Activated CD4-positive, alpha-beta T cell treated with anti-CD3 and anti-CD28 coated beads for 36 hours (primary cell): ENCODE results near the gene UCKL1. TPM values are rescaled to one million over a fixed set of nuclear protein-coding genes. Genes with fewer than 3 reads are reported as not detected.

Experiments
- ATAC-seq: fragments of 200-7000 bp; cut with Tn5 transposase; one replicate; pipeline ENCODE4 v1.10.0; 2021; ENCODE audit warnings: mild to moderate bottlenecking, moderate library complexity
- CTCF ChIA-PET: fragments of 350-600 bp; sonication (Branson Sonifier 250); formaldehyde crosslinking; loops from one replicate; lab custom pipeline; 2021; ENCODE audit warnings: antibody characterized with exemption; lab: Charles Lee
- POLR2A ChIA-PET: fragments of 350-600 bp; sonication (Branson Sonifier 250); formaldehyde crosslinking; loops from one replicate; lab custom pipeline; 2021; ENCODE audit warnings: antibody characterized with exemption, inconsistent platforms; lab: Charles Lee
- DNase-seq: peaks from one replicate; pipeline ENCODE4 v3.0.0-alpha.2; 2020
- H3K27ac Mint-ChIP-seq: one replicate; pipeline ENCODE4 v1.8.0; 2021; ENCODE audit warnings: mixed read lengths
- H3K27me3 Mint-ChIP-seq: one replicate; pipeline ENCODE4 v1.8.0; 2021; ENCODE audit warnings: mixed read lengths
- H3K36me3 Mint-ChIP-seq: one replicate; pipeline ENCODE4 v1.8.0; 2021; ENCODE audit warnings: low read depth, mixed read lengths
- H3K4me1 Mint-ChIP-seq: one replicate; pipeline ENCODE4 v1.8.0; 2021; ENCODE audit warnings: mixed read lengths
- H3K4me3 Mint-ChIP-seq: one replicate; pipeline ENCODE4 v1.8.0; 2021; ENCODE audit warnings: mild to moderate bottlenecking, moderate library complexity, mixed read lengths
- H3K9me3 Mint-ChIP-seq: one replicate; pipeline ENCODE4 v1.8.0; 2021; ENCODE audit warnings: low read depth, mixed read lengths
- intact Hi-C, 2 experiments: fragments of 100-400 bp; cut with DNase I in 1 of 2; cut with micrococcal nuclease in 1 of 2; formaldehyde crosslinking; loops; one replicate each; pipeline versions ENCODE4 v1.14.2 to v1.15.1; 2022 to 2024; cut with DNase I, micrococcal nuclease
- total RNA-seq, 2 experiments: library from RNA; stranded (reverse); gene quantifications; one replicate each; pipeline ENCODE4 v1.2.3, GENCODE V29; 2021

UCKL1 gene
- 10 to 100 TPM; 28.3 to 32.2 TPM for total RNA-seq

DNA sequence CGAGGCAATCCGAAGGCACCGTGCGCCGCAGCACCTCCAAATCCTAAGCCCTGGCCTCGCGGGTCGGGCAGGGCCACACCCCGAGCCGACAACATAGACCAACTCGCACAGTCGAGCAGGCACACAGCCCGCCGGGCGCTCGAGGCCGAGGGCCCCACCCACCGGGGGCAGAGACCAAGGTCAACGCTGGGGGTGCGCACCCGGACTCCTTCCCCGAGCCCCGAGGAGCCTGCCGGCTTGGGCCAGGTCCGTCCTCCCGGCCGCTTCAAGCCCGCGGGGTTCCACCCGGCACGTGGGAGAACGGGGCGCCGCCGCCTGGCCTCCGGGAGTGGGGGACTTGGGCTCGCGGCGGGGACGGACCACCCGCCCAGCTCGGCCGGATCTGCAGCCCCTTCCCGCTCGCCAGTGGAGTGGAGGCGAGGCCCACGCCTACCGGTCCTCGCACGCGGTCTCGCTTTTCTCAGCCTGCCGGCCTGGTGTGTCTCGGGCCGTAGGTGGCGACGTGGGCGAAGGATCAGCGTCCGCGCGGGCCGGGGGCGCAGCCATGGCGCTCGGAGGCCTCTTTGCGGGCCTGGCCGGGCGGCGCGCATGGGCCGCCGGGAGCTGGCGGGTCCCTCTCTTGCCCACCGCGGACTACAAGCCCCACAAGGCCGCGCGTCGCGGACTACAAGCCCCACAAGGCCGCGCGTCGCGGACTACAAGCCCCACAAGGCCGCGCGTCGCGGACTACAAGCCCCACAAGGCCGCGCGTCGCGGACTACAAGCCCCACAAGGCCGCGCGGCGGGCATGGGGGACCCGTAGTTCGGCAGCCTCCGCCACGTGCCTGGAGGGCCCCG, at the start of gene UCKL1:
Gene UCKL1, minus strand, starts transcription at position 590 of the 837 bp plus-strand sequence. Its CDS starts 44 bp downstream, at position 546.
- Mint-ChIP-seq H3K9me3 (no peaks in the 10 kb centered on the region), H3K27me3 (no peaks in the 10 kb centered on the region), H3K36me3 (peaks cover 2% of the 10 kb centered on the region), H3K27ac (peak within 1 kb of the TSS; percentile 89), H3K4me1 (peaks cover 37% of the 10 kb centered on the region), H3K4me3 (peak within 1 kb of the TSS; percentile 77)
- ATAC-seq: peak; percentile 78
- peak; percentile 95 for DNase-seq
- intact Hi-C loops: loop anchor here (1.0 to 5.0 kb wide), 10 partner anchors 15 to 436 kb away; partner anchors contain the start of genes PTK6 (in 2 of the 2), ARFRP1 (in 1 of the 2), GMEB2 (in 1 of the 2) and PPDPF (in 1 of the 2)
- ChIA-PET CTCF (interaction anchor here (0.7 to 2.0 kb wide), 6 partner anchors 16 to 128 kb away, joined by 3 to 6 read pairs (median 4); partner anchors contain the start of genes LKAAEAR1, PRPF6 and SAMD10), POLR2A (interaction anchor here (0.5 to 0.7 kb wide), 3 partner anchors 25 to 228 kb away, joined by 3 to 4 read pairs (median 4); partner anchors contain the start of gene PRPF6)

DNA sequence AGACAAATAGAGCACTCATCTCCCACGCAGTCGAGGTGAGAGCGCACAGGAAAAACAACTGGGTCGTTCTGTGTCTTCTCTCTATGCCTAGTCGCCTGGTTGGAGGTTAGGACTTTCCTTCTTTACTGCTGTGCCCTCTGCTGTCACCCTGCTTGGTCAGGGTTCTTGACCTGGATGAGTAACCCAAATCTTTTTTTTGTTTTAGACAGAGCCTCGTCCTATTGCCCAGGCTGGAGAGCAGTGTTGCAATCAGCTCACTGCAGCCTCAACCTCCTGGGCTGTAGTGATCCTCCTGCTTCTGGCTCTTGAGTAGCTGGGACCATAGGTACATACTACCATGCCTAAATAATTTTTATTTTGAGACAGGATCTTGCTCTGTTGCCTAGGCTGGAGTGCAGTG, 49.2 kb upstream of the UCKL1 start:
- ChIA-PET CTCF (no interaction called here), POLR2A (no interaction called here)
- peaks cover 69% of the 10 kb centered on the region for H3K36me3 Mint-ChIP-seq
- peaks cover 8% of the 10 kb centered on the region for H3K9me3 Mint-ChIP-seq
- H3K4me1 Mint-ChIP-seq: peaks cover 6% of the 10 kb centered on the region
- no peak for ATAC-seq
- no peaks in the 10 kb centered on the region for H3K27me3 Mint-ChIP-seq
- DNase-seq: no peak
- intact Hi-C loops: no loop called here
- H3K27ac Mint-ChIP-seq: no peak overlapping the region
- no peak overlapping the region for H3K4me3 Mint-ChIP-seq

DNA sequence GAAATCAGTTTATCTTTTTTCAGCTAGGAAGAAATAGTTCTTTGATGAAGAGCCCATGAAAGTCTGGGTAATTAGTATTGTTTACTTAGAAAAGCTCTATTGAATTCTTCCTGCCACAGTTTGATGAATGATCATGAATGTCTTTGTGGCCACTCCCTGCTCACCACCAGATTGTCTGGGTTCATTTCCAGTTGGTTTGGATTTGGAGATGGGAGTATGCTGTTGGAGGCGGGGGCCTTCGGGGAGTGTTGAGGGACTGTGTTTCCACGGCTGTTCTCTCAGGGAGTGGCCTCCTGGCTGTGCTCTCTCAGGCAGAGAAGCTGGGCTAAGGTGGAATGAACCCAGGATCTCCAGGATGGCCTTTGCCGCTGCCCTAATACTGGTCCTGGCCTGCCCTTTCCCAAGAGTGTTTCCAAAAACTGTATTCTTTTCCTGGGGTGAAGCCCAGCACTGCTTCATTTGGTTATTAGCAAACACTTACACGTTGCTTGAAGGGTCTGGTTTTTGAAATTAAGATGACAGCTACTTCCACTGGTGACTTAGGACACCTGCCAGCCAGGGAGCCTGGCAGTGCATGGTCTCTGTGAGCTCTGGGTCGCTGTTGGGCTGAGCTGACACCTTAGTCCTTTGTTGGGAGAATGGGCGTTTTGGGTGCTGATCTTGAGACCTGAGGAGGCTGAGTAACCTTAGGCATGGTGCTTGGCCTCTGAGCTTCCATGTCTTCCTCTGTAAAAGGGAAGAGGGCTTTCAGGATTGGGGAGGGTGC, 47.9 kb upstream of the UCKL1 start:
- CTCF ChIA-PET: interaction anchor here (0.7 to 1.2 kb wide), 2 partner anchors 34 to 342 kb away, joined by 3 to 4 read pairs; no protein-coding TSS in a partner anchor

DNA sequence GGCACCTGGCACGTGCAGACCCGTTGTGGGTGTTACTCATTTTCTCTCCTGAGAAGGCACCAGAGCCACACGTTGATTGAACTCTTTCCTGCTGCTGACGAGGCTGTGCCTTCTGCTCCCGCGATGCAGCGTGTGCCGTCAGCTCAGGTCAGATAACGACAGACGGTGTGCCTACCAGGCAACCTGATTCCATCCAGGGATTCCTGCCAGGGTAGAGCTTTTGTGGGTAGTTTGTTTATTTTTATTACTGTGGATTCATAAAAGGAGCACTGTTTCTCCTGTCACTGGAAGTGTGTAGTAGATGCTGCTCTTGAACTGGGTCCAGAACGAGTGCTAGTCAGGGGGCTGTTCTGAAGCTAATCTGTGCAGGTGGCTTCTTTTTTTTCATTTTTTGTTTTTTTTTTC, 45.4 kb upstream of the UCKL1 start:
- DNase-seq (no peak), ATAC-seq (no peak)
- intact Hi-C loops: no loop called here
- Mint-ChIP-seq H3K27ac (no peak overlapping the region), H3K4me3 (no peak overlapping the region), H3K36me3 (peaks cover 58% of the 10 kb centered on the region), H3K4me1 (no peaks in the 10 kb centered on the region), H3K27me3 (no peaks in the 10 kb centered on the region), H3K9me3 (no peaks in the 10 kb centered on the region)
- CTCF ChIA-PET: interaction anchor here (0.6 to 0.8 kb wide), 2 partner anchors 35 to 55 kb away, joined by 3 read pairs; no protein-coding TSS in a partner anchor
- POLR2A ChIA-PET: no interaction called here

More for the DNA sequence above, 47.9 kb upstream of the UCKL1 start:
- H3K27me3 Mint-ChIP-seq: no peaks in the 10 kb centered on the region
- H3K27ac Mint-ChIP-seq: no peak overlapping the region
- no peaks in the 10 kb centered on the region for H3K4me1 Mint-ChIP-seq
- intact Hi-C loops: no loop called here
- DNase-seq (no peak), ATAC-seq (no peak)
- POLR2A ChIA-PET: no interaction called here
- H3K36me3 Mint-ChIP-seq: peaks cover 65% of the 10 kb centered on the region
- H3K4me3 Mint-ChIP-seq: no peak overlapping the region
- peaks cover 5% of the 10 kb centered on the region for H3K9me3 Mint-ChIP-seq

DNA sequence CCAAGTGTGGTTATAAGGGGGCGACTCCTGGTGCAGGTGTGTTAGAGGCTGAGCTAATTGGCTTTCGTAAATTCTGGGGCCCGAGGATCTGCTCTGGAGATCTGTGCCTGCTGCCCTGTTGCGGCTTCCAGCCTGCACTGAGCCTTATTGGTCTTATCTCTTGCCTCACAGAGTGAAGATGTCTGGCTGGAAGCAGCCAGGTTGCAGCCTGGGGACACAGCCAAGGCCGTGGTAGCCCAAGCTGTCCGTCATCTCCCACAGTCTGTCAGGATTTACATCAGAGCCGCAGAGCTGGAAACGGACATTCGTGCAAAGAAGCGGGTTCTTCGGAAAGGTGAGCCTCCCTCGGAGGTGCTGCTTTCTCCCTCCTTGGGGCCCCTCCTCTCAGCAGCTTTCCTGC, 44.7 kb upstream of the UCKL1 start:
- ATAC-seq (no peak), DNase-seq (no peak)
- POLR2A ChIA-PET: no interaction called here
- H3K4me1 Mint-ChIP-seq: no peaks in the 10 kb centered on the region
- no peaks in the 10 kb centered on the region for H3K9me3 Mint-ChIP-seq
- no peak overlapping the region for H3K4me3 Mint-ChIP-seq
- H3K27ac Mint-ChIP-seq: no peak overlapping the region
- H3K36me3 Mint-ChIP-seq: peaks cover 53% of the 10 kb centered on the region
- intact Hi-C loops: no loop called here
- no peaks in the 10 kb centered on the region for H3K27me3 Mint-ChIP-seq
- CTCF ChIA-PET: no interaction called here

DNA sequence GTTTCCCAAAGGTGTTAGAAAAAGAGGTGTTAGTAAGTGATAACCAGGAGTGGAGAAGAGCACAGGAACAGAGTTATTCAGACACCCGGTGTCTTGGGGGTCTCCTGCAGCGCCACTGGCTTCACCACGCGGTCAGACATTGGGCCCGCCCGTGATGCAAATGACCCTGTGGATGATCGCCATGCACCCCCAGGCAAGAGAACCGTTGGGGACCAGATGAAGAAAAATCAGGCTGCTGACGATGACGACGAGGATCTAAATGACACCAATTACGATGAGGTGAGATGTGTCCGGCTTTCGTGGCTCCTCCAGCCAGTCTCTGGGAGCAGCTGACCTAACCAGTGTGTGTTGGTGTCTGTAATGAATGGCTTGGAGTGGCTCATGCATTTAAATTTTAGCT, 26.7 kb upstream of the UCKL1 start:
- Mint-ChIP-seq H3K9me3 (no peaks in the 10 kb centered on the region), H3K27me3 (no peaks in the 10 kb centered on the region), H3K36me3 (peaks cover 32% of the 10 kb centered on the region), H3K27ac (peak overlapping the region; percentile 16), H3K4me3 (peak overlapping the region; percentile 97), H3K4me1 (peaks cover 40% of the 10 kb centered on the region)
- DNase-seq (no peak), ATAC-seq (no peak)
- ChIA-PET CTCF (interaction anchor here (0.6 to 1.4 kb wide), 5 partner anchors 17 to 438 kb away, joined by 3 to 4 read pairs (median 3); no protein-coding TSS in a partner anchor), POLR2A (interaction anchor here (0.6 to 0.7 kb wide), 3 partner anchors 30 to 464 kb away, joined by 3 to 5 read pairs (median 4); no protein-coding TSS in a partner anchor)
- intact Hi-C loops: loop anchor here (5.0 kb wide), 2 partner anchors 74 to 274 kb away; partner anchors contain the start of gene PCMTD2 (in 1 of the 2)

DNA sequence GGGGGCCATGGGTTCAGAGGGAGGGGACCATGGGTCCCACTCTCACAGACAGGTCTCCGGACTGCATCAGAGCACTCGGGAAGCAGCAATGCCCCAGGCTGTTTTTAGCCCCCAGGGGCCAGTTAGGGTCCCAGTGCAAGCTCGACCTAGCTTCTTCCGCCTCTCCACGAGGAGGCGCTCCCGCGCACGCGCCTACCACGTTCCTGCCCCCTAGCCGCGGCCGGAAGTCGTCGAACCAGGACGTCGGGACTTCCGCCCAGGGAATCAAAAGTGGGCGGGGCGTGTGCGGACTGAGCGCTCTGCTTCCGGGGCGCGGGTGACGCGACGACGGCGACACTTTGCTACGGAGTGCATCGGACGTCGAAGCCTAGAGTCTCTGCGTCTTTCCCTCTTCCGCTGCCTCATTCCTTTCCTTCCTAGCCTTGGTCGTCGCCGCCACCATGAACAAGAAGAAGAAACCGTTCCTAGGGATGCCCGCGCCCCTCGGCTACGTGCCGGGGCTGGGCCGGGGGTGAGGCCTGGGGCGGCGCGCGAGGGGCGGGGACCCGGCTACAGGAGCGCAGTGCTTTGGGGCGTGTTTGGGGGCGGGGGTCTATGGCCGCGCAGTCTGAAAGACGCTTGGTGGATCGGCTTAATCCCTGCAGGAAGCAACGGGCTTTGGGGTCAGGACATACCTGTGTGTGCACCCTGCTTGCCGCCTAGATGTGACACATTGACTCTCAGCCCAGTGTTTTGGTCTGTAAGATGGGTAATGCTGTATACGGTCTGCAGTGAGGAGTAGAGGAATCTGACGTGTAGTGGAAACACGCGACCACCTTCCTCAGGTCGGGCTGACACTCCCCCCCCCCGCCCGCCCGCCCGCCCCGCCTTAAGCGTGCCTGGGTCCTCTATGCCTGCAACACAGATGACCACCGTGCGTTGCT, 24.9 kb upstream of the UCKL1 start, which contains the start of gene PRPF6:
Gene PRPF6, plus strand, starts transcription at position 327 of the 923 bp plus-strand sequence. Its CDS starts 114 bp downstream, at position 441.
- H3K9me3 Mint-ChIP-seq: no peaks in the 10 kb centered on the region
- H3K4me3 Mint-ChIP-seq: peak within 1 kb of the TSS; percentile 97
- no peaks in the 10 kb centered on the region for H3K27me3 Mint-ChIP-seq
- intact Hi-C loops: loop anchor here (1.0 to 5.0 kb wide), 17 partner anchors 25 to 461 kb away; partner anchors contain the start of genes TPD52L2 (in 2 of the 2), UCKL1 (in 2 of the 2), ARFRP1 (in 1 of the 2) and GMEB2 (in 1 of the 2)
- ChIA-PET CTCF (interaction anchor here (0.7 to 2.5 kb wide), 21 partner anchors 10 to 305 kb away, joined by 3 to 32 read pairs (median 3); partner anchors contain the start of genes DNAJC5, OPRL1, RGS19 and TCEA2), POLR2A (interaction anchor here (0.6 to 1.3 kb wide), 5 partner anchors 13 to 354 kb away, joined by 3 to 6 read pairs (median 4); partner anchors contain the start of genes GMEB2 and UCKL1)
- ATAC-seq (peak; percentile 47), DNase-seq (peak; percentile 98)
- peak within 1 kb of the TSS; percentile 98 for H3K27ac Mint-ChIP-seq
- H3K36me3 Mint-ChIP-seq: peaks cover 45% of the 10 kb centered on the region
- peaks cover 59% of the 10 kb centered on the region for H3K4me1 Mint-ChIP-seq

DNA sequence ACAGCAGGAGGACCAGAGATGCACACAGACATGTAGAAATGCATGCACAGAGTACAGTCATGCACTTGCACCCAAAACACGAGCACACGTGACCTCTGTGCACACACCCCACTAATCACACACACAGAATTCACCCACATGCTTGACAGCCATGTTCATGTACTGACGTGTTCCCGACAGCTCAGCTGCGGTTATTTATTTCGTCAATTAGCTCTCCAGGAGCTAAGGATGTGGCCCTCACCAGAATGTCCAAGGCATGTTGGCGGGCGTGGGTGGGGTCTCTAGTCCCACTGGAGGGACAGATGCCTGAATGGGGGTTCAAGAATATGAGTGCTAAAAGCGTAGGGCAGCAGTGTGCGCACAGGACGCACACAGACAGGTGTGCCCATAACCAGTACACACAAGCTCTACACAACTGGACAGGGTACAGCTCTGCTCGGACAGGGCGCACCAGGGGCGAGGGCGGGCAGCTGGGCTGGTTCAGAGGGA, 24.1 kb upstream of the UCKL1 start:
- peaks cover 61% of the 10 kb centered on the region for H3K4me1 Mint-ChIP-seq
- H3K36me3 Mint-ChIP-seq: peaks cover 40% of the 10 kb centered on the region
- H3K9me3 Mint-ChIP-seq: no peaks in the 10 kb centered on the region
- ChIA-PET CTCF (interaction anchor here (0.7 to 2.5 kb wide), 17 partner anchors 11 to 305 kb away, joined by 3 to 32 read pairs (median 4); partner anchors contain the start of genes DNAJC5, OPRL1, RGS19 and TCEA2), POLR2A (interaction anchor here (0.6 to 1.3 kb wide), 5 partner anchors 12 to 353 kb away, joined by 3 to 6 read pairs (median 4); partner anchors contain the start of genes GMEB2 and UCKL1)
- ATAC-seq: peak; percentile 47
- DNase-seq: peak; percentile 70
- peak overlapping the region; percentile 98 for H3K27ac Mint-ChIP-seq
- H3K4me3 Mint-ChIP-seq: peak overlapping the region; percentile 97
- intact Hi-C loops: loop anchor here (1.0 to 5.0 kb wide), 10 partner anchors 24 to 442 kb away; partner anchors contain the start of genes UCKL1 (in 2 of the 2), ARFRP1 (in 1 of the 2), GMEB2 (in 1 of the 2) and PCMTD2 (in 1 of the 2)
- H3K27me3 Mint-ChIP-seq: no peaks in the 10 kb centered on the region

DNA sequence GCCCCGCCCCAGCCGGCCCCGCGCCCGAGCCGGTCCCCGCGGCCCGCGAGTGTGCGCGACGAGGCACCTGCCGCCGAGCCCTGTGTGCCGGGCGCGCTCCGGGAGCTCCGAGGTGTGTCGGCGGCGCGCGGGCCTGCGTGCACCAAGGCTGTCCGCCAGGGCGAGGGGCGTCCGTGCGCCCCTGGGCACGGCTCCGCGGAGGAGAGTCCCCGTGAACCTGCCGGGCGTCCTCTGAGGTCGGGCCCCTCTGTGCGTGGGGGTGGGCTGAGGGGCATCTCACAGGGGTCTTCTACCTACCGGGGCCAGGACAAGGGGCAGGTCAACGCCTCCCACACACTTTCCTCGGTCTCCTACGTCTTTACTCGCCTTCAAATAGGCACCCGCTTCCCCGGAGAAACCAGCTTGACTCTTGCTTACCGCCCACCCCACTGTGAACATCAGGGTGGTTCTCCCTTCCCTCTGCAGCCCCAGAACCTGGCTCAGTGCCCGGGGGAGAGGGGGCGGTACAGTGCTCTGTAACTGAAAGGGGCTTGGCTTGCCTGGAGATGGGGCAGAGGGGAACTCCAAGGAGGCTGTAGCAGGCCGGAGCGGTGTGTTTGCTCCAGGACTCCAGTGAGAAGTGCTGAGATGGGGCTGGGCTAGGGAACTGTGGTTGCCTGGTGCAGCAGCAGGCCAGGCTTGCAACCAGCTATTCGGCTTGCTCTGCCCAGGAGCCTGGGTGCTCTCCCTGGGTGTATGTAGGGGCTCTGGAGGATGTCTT, 23.5 kb upstream of the UCKL1 start, which contains the start of gene SAMD10:
Gene SAMD10, minus strand, starts transcription at position 86 of the 760 bp plus-strand sequence. CDS start 175 bp downstream, outside the sequence.
- H3K4me1 Mint-ChIP-seq: peaks cover 63% of the 10 kb centered on the region
- DNase-seq (peak; percentile 96), ATAC-seq (peak; percentile 59)
- ChIA-PET POLR2A (interaction anchor here (0.6 to 1.3 kb wide), 4 partner anchors 11 to 353 kb away, joined by 3 to 9 read pairs (median 4); partner anchors contain the start of gene GMEB2), CTCF (interaction anchor here (0.5 to 2.5 kb wide), 18 partner anchors 12 to 306 kb away, joined by 3 to 32 read pairs (median 4); partner anchors contain the start of genes DNAJC5, TCEA2, TPD52L2 and UCKL1)
- H3K4me3 Mint-ChIP-seq: peak within 1 kb of the TSS; percentile 97
- H3K9me3 Mint-ChIP-seq: no peaks in the 10 kb centered on the region
- H3K27ac Mint-ChIP-seq: peak within 1 kb of the TSS; percentile 98
- intact Hi-C loops: loop anchor here (1.0 to 10.0 kb wide), 13 partner anchors 23 to 765 kb away; partner anchors contain the start of genes UCKL1 (in 2 of the 2), ARFRP1 (in 1 of the 2), GMEB2 (in 1 of the 2) and LIME1 (in 1 of the 2)
- no peaks in the 10 kb centered on the region for H3K27me3 Mint-ChIP-seq
- H3K36me3 Mint-ChIP-seq: peaks cover 39% of the 10 kb centered on the region
